Superior temporal gyrus (tissue), 1 donor: ENCODE results near the gene PLA2G4E.

Experiments used
- DNase-seq: peaks from one replicate; pipeline ENCODE4 v3.0.0-alpha.2; 2016; ENCODE audit errors: extremely low spot score

The PLA2G4E gene

GRCh38 chr15:41992803-41993190 lies 28.0 kb downstream of the PLA2G4E start:
- no peak for DNase-seq

DNA sequence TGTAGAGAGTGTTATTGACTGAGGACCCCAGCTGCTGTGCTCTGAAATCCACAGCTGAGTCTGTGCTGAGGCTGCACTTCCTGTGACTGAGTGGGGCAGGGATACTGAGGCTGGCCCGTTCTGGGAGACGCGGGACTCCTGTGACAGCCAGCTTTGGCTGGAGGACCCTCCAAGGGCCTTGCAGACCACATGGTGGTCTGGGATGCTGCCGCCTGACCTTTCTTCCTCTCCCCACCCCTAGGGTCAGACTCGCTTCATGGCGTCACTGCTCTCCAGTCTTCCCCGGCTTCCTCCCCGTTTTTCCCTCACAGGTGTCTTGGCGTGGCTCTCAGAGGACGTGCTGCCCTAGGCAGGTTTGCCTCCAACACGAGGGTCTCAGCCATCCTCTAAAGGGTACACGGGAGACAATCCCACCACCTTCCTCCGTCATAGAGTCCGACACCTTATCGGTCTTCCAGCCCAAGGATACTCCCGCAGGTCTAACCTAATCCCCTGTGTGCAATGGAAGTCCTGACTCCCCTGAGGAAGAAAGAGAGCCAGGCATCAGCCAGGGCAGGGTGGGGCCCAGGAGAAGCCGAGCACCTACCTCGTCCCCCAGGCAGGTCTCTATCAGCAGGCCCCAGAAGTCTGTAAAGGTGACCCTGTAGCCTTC lies 28.6 kb downstream of the PLA2G4E start:
- DNase-seq, result no peak

DNA sequence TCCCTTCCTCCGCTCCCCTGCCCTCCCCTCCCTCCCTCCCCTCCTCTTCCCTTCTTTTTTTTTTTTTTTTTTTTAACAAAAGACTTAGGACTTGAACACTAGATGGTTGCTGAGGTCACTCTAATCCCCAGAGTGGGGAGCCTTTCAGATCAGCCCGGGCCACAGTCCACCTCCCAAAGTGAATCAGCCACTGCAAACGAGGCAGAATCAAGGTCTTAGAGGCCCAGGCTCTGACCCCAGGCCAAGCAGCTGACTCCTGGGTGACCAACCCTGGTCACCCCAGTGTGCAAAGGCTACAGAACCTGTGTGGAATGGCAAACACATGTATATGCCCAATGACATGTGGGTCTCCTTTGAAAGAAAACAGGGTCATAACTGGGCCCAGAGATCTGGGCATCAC lies 30.2 kb downstream of the PLA2G4E start:
- no peak for DNase-seq

DNA sequence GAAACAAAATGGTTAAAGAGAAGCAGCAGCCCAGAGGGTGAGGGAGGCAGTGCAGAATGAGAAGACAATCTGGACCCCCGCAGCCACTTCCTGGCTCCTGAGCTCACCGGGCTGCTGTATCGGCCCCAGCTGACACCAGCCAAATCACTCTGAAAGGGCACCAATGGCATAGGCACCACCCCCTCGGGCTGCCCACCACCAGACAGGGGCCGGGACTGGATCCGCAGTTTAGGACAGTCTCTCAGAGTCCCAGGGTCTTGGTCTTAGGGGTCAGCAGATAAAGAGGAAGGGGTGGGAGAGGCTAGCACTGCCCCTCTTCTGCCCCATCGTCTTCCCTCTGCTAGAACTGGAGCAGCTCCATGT lies 30.6 kb downstream of the PLA2G4E start:
- no peak for DNase-seq

- DNase-seq, result peak; percentile 89
These were observed 31.1 kb downstream of the PLA2G4E start for GRCh38 chr15:41989573-41990242.

- DNase-seq, result no peak
These were observed 31.8 kb downstream of the PLA2G4E start for GRCh38 chr15:41988896-41989572.

GRCh38 chr15:41987925-41988275 lies 32.9 kb downstream of the PLA2G4E start:
- no peak for DNase-seq

DNA sequence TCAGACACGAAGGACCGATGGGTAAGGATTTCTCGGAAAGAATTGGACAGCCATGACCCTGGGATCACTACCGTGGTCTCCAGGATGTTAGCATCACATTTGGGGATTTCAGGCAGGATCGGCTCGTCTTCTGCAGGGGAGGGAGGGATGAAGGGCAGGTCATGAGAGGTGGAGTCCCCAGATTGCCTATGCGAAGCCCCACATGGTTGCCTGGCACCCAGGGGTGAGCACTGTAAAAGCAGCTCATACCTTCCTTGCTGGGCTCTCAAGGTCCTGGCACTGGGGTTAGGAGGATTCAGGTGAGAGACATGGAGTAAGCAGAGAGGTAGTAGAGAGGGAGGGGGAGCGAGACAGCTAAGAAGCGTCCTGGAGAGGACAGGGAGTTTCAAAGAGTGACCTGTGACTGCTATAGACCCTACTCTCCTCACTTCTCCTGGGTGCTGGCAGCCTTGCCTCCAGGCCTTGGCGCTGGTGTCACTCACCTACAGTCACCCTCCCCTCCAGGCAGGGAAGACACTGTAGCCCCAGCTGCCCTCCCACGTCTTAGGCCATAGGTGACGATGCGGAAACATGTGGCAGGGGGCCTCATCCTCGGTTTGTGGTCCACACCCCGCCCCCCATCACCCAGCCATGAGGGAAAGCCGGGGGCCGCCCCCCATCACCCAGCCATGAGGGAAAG lies 33.5 kb downstream of the PLA2G4E start:
- no peak for DNase-seq

DNA sequence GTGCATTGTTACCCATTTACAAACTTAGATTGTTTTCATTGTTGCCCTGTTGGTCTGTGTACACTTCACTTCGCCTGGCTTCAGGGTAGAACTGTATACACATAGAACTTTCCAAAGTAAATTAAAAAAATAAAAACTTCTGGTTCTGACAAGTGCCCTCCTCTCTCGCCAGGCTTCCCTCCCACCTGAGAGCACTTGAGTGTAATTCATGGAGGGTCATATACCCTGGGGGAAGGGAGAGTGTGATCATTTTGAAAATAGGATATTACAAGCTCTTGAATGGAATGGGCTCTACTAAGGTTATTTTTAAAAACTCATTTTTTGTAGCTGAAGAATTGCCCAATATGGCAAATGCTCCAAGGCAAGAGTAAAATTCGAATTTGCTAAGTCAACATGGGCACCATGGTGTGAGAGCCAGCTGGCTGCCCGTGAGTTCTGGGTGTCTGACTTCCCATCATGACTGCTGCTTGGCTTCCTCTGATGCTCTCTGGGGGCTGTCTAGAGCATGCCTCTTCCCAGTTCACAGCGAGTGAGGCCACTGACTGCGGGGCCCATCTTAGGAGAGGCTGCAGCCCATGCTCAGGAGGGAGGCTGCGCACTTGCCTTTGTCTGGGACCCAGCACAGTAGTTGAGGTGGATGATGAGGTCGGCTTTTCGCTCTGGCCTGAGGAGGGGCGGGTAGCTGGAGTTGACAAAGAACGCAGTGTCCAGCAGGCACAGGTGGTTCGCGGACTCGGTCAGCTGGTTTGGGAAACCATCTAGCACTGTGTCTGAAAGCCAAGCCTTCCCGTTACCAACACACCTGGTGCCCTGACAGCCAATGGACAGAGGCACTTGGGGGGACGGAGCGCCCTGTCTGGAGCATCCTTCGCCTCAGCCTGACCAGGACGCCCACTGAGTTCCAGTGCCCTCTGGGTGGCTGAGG lies 35.3 kb downstream of the PLA2G4E start:
- DNase-seq, result no peak

DNA sequence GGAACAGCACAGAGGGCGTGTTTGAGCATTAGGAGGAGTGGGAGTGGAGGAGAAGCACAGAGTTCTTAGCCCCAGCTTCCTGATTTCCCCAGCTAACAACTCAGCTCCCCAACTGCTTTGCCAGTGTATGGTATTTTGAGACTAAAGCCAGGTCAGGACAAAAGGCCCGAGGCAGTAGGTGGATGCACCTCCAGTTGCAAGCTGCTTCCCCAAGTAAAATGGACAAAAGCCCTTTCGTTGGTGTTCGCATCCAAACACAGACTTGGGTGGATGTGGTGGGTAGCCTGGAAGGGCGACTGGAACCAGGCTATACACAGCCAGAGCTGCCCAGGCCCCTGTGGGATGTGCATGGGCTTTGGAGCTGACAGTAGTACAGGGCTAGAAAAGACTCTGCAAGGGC lies 36.2 kb downstream of the PLA2G4E start:
- no peak for DNase-seq

GRCh38 chr15:41983621-41984571 lies 36.9 kb downstream of the PLA2G4E start:
- DNase-seq, result no peak

DNA sequence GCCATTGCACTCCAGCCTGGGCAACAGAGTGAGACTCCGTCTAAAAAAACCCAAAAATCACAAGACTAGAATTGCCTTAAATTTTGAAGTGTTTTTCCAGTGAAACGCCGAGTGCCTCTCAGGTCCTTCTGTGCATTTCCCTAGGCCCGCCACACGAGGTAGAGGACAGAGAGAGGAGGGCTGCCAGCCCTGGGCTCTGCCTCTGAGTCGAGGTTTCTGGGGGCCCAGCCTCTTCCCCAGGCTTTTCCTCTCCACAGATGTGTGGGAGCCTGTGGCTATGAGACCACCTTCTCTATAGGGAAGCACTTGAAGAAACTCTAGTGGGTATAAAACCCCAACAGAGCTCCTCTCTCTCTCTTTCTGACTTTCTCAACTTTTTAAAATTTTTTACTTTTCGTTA lies 37.6 kb downstream of the PLA2G4E start:
- no peak for DNase-seq

GRCh38 chr15:41982133-41982930 lies 38.5 kb downstream of the PLA2G4E start:
- no peak for DNase-seq

GRCh38 chr15:41981371-41982132 lies 39.3 kb downstream of the PLA2G4E start:
- DNase-seq, result no peak

DNA sequence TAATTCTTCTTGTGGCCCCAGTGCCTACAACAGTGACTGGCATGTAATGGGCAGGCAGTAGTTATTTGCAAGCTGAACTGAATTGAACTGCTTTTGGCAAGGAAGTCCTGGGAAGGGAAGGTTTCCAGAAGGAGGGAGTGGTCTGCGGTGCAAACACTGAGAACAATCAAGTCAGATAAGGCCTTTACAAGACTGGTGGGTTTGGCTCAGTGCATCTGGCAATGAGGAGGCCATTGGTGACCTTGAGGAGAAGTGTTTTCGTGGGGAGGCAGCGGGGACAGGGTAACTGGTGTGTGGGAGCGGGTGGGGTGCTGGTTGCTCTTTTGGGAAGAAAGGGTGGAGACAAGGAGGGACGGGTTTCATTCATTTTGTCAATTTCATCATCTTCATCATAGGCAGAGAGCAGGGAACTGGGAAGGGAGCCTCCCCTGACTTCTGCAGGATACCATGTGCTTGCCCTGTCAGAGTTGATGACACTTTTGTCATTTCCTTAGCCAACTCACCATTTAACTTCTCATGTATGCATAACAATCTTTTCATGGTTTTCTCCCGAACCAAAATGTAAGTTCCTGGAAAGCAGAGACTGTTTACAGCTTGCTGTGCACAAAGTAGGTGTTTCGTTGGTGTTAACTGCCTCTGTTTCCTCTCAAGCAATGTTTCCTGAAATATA lies 40.1 kb downstream of the PLA2G4E start:
- no peak for DNase-seq

- DNase-seq, result no peak
These were observed 41.2 kb downstream of the PLA2G4E start for GRCh38 chr15:41979493-41980266.

- no peak for DNase-seq
These were observed 42.3 kb downstream of the PLA2G4E start for GRCh38 chr15:41978534-41978933.
